GM23338 (cell line): ENCODE data around the gene DNAJC16. TPM values are rescaled to one million over a fixed set of nuclear protein-coding genes. Genes with fewer than 3 reads are reported as not detected.
"Not testable (repeated sequence)": the region's sequence is repeated elsewhere in the genome, so short reads cannot be mapped to it uniquely, and the experiment has no call there.

ENCODE experiments used
- ATAC-seq: fragments of 200-7000 bp; cut with Tn5 transposase; 3 replicates; pipeline ENCODE4 v1.9.1; 2020
- DNase-seq: peaks from one replicate; pipeline ENCODE4 v3.0.0-alpha.2; 2015; ENCODE audit warnings: low spot score
- H2AFZ ChIP-seq: fragments of 200-600 bp; sonication (generic); 2 replicates; pipeline ENCODE4 v1.8.0; 2016; ENCODE audit warnings: antibody characterized with exemption, mild to moderate bottlenecking, moderate library complexity
- H3F3A ChIP-seq: fragments of 200-600 bp; sonication (generic); replicated peaks from 2 replicates; pipeline ENCODE4 v1.8.0; 2017; ENCODE audit warnings: antibody characterized with exemption, mixed run types, low read depth
- H3K27ac ChIP-seq: fragments of 200-600 bp; sonication (generic); 2 replicates; pipeline ENCODE4 v1.6.1; 2016; ENCODE audit warnings: low read depth
- H3K27me3 ChIP-seq: fragments of 200-600 bp; sonication (generic); 2 replicates; pipeline ENCODE4 v1.8.0; 2016; ENCODE audit warnings: mild to moderate bottlenecking, mixed run types, moderate library complexity; ENCODE audit not compliant: insufficient read depth
- H3K36me3 ChIP-seq: fragments of 200-600 bp; sonication (generic); 2 replicates; pipeline ENCODE4 v1.8.0; 2016; ENCODE audit warnings: mild to moderate bottlenecking; ENCODE audit not compliant: insufficient read depth
- H3K4me1 ChIP-seq: fragments of 200-600 bp; sonication (generic); 2 replicates; pipeline ENCODE4 v1.8.0; 2016; ENCODE audit warnings: mild to moderate bottlenecking, moderate library complexity; ENCODE audit not compliant: insufficient read depth
- H3K4me2 ChIP-seq: fragments of 200-600 bp; sonication (generic); 2 replicates; pipeline ENCODE4 v1.7.1; 2017; ENCODE audit warnings: mixed run types
- H3K4me3 ChIP-seq: fragments of 200-600 bp; sonication (generic); 2 replicates; pipeline ENCODE4 v1.6.1; 2016; ENCODE audit warnings: mixed run types
- H3K79me2 ChIP-seq: fragments of 200-600 bp; sonication (generic); replicated peaks from 2 replicates; pipeline ENCODE4 v1.8.0; 2017; ENCODE audit warnings: mild to moderate bottlenecking; ENCODE audit not compliant: insufficient read depth
- H3K9me2 ChIP-seq: fragments of 200-600 bp; sonication (generic); 2 replicates; pipeline ENCODE4 v1.8.0; 2017; ENCODE audit not compliant: insufficient read depth
- H4K20me1 ChIP-seq: fragments of 200-600 bp; sonication (generic); replicated peaks from 2 replicates; pipeline ENCODE4 v1.8.0; 2017; ENCODE audit warnings: mild to moderate bottlenecking; ENCODE audit not compliant: insufficient read depth
- H3K27ac Mint-ChIP-seq: 2 replicates; pipeline ENCODE4 v1.8.0; 2020; ENCODE audit warnings: inconsistent platforms, mild to moderate bottlenecking, moderate library complexity, mixed read lengths
- H3K27me3 Mint-ChIP-seq: 3 replicates; pipeline ENCODE4 v1.8.0; 2022; ENCODE audit warnings: low read depth, mild to moderate bottlenecking, moderate library complexity, mixed read lengths, inconsistent platforms; ENCODE audit not compliant: insufficient read depth, poor library complexity
- H3K36me3 Mint-ChIP-seq: 3 replicates; pipeline ENCODE4 v1.8.0; 2021; ENCODE audit warnings: low read depth, mild to moderate bottlenecking, inconsistent platforms, moderate library complexity, mixed read lengths
- H3K4me1 Mint-ChIP-seq: 3 replicates; pipeline ENCODE4 v1.8.0; 2020; ENCODE audit warnings: mild to moderate bottlenecking, inconsistent platforms, mixed read lengths
- H3K4me3 Mint-ChIP-seq: 3 replicates; pipeline ENCODE4 v1.8.0; 2021; ENCODE audit warnings: moderate library complexity, mild to moderate bottlenecking, inconsistent platforms, mixed read lengths
- H3K9me3 Mint-ChIP-seq: 3 replicates; pipeline ENCODE4 v1.8.0; 2020; ENCODE audit warnings: moderate library complexity, mild to moderate bottlenecking, inconsistent platforms, mixed read lengths
- CREB1 ChIP-seq: fragments of 250-450 bp; sonication (Bioruptor Pico); IDR thresholded peaks from 2 replicates; pipeline ENCODE4 v1.5.0; 2020; ENCODE audit warnings: low read depth, mild to moderate bottlenecking, moderate library complexity
- REST ChIP-seq: IDR thresholded peaks from one replicate; pipeline ENCODE4 v1.6.1; 2018; ENCODE audit warnings: antibody characterized with exemption; ENCODE audit not compliant: unreplicated experiment
- polyA plus RNA-seq: library from polyadenylated mRNA; unstranded; fragments of >200 nt; fragmentation: Nextera tagmentation; extraction: Ambion mirVana; gene quantifications from 2 replicates; pipeline ENCODE4 v1.2.1, GENCODE V29; 2016
- total RNA-seq: library from RNA; depleted of rRNA; stranded (reverse); fragments of >200 nt; shearing (Covaris generic); gene quantifications from 2 replicates; pipeline ENCODE4 v1.2.3, GENCODE V29; 2014
- TF ChIP-seq, protein P1 (sequence below): fragments of 250-450 bp; sonication (Bioruptor Pico); IDR thresholded peaks from 2 replicates; pipeline ENCODE4 v1.5.0; 2020; ENCODE audit warnings: mild to moderate bottlenecking, moderate library complexity
- TF ChIP-seq, protein P2 (sequence below), 2 experiments: fragments of 200-600 bp in 1 of 2; sonication (generic) in 1 of 2; conservative IDR thresholded peaks; 2 replicates each; pipeline versions ENCODE4 v1.5.1 to v1.6.1; 2016 to 2017; ENCODE audit warnings: antibody characterized with exemption in 2 of 2, low read depth in 2 of 2, mild to moderate bottlenecking in 2 of 2, moderate library complexity in 1 of 2

DNAJC16 gene
- total and polyA plus RNA-seq, 2 experiments from 2014 or later, result 6.3 to 18.0 TPM

GRCh38 chr1:15482455-15482854 is 44.2 kb upstream of the DNAJC16 start:
- not testable (repeated sequence) for H2AFZ ChIP-seq, H3K36me3 Mint-ChIP-seq

GRCh38 chr1:15482983-15483543 is 43.6 kb upstream of the DNAJC16 start:
- H3K4me3 Mint-ChIP-seq, result not testable (repeated sequence)

More at GRCh38 chr1:15482455-15482854, 44.2 kb upstream of the DNAJC16 start:
- H3K27me3 Mint-ChIP-seq, H3K4me3 Mint-ChIP-seq, H3K36me3 ChIP-seq, H3K27me3 ChIP-seq, H3F3A ChIP-seq, H3K27ac ChIP-seq, H3K4me2 ChIP-seq, ATAC-seq, H3K27ac Mint-ChIP-seq, H3K4me3 ChIP-seq, DNase-seq, H3K9me3 Mint-ChIP-seq, H3K4me1 Mint-ChIP-seq, H4K20me1 ChIP-seq, H3K9me2 ChIP-seq, H3K4me1 ChIP-seq, H3K79me2 ChIP-seq: not testable (repeated sequence)

DNA sequence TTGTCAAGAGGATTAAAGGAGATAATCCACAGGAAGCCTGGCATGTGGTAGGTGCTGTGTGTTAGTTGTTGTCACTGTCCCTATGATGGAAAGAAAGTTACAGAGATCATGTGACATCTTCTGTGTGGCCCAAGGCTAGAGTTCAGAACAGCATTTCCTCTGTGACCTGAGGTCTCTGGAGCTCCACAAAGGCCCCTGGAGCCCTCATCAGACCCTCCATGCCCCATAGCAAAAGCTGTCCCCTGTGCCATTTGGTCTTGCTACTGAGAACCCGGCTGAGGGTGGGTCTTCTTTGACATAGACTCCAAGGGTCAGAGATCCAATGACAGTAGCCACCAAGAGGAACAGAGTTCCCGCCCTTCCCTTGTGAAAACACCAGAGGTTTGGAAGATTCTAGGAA is 42.7 kb upstream of the DNAJC16 start:
- H3K36me3 Mint-ChIP-seq, result peaks cover 9% of the 10 kb centered on the region; the same call in 1 of the 3 replicates
- TF ChIP-seq REST, result no peak
- TF ChIP-seq, protein P1, sequence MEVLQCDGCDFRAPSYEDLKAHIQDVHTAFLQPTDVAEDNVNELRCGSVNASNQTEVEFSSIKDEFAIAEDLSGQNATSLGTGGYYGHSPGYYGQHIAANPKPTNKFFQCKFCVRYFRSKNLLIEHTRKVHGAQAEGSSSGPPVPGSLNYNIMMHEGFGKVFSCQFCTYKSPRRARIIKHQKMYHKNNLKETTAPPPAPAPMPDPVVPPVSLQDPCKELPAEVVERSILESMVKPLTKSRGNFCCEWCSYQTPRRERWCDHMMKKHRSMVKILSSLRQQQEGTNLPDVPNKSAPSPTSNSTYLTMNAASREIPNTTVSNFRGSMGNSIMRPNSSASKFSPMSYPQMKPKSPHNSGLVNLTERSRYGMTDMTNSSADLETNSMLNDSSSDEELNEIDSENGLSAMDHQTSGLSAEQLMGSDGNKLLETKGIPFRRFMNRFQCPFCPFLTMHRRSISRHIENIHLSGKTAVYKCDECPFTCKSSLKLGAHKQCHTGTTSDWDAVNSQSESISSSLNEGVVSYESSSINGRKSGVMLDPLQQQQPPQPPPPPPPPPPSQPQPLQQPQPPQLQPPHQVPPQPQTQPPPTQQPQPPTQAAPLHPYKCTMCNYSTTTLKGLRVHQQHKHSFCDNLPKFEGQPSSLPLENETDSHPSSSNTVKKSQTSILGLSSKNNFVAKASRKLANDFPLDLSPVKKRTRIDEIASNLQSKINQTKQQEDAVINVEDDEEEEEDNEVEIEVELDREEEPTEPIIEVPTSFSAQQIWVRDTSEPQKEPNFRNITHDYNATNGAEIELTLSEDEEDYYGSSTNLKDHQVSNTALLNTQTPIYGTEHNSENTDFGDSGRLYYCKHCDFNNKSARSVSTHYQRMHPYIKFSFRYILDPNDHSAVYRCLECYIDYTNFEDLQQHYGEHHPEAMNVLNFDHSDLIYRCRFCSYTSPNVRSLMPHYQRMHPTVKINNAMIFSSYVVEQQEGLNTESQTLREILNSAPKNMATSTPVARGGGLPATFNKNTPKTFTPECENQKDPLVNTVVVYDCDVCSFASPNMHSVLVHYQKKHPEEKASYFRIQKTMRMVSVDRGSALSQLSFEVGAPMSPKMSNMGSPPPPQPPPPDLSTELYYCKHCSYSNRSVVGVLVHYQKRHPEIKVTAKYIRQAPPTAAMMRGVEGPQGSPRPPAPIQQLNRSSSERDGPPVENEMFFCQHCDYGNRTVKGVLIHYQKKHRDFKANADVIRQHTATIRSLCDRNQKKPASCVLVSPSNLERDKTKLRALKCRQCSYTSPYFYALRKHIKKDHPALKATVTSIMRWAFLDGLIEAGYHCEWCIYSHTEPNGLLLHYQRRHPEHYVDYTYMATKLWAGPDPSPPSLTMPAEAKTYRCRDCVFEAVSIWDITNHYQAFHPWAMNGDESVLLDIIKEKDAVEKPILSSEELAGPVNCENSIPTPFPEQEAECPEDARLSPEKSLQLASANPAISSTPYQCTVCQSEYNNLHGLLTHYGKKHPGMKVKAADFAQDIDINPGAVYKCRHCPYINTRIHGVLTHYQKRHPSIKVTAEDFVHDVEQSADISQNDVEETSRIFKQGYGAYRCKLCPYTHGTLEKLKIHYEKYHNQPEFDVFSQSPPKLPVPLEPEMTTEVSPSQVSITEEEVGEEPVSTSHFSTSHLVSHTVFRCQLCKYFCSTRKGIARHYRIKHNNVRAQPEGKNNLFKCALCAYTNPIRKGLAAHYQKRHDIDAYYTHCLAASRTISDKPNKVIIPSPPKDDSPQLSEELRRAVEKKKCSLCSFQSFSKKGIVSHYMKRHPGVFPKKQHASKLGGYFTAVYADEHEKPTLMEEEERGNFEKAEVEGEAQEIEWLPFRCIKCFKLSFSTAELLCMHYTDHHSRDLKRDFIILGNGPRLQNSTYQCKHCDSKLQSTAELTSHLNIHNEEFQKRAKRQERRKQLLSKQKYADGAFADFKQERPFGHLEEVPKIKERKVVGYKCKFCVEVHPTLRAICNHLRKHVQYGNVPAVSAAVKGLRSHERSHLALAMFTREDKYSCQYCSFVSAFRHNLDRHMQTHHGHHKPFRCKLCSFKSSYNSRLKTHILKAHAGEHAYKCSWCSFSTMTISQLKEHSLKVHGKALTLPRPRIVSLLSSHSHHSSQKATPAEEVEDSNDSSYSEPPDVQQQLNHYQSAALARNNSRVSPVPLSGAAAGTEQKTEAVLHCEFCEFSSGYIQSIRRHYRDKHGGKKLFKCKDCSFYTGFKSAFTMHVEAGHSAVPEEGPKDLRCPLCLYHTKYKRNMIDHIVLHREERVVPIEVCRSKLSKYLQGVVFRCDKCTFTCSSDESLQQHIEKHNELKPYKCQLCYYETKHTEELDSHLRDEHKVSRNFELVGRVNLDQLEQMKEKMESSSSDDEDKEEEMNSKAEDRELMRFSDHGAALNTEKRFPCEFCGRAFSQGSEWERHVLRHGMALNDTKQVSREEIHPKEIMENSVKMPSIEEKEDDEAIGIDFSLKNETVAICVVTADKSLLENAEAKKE (CRISPR knock-in tag), result no peak
- TF ChIP-seq, protein P2, sequence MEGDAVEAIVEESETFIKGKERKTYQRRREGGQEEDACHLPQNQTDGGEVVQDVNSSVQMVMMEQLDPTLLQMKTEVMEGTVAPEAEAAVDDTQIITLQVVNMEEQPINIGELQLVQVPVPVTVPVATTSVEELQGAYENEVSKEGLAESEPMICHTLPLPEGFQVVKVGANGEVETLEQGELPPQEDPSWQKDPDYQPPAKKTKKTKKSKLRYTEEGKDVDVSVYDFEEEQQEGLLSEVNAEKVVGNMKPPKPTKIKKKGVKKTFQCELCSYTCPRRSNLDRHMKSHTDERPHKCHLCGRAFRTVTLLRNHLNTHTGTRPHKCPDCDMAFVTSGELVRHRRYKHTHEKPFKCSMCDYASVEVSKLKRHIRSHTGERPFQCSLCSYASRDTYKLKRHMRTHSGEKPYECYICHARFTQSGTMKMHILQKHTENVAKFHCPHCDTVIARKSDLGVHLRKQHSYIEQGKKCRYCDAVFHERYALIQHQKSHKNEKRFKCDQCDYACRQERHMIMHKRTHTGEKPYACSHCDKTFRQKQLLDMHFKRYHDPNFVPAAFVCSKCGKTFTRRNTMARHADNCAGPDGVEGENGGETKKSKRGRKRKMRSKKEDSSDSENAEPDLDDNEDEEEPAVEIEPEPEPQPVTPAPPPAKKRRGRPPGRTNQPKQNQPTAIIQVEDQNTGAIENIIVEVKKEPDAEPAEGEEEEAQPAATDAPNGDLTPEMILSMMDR (conservative IDR thresholded peaks at IDR 0.05; ENCODE audit: low read depth in 2 of 2), result no peak
- no peak for TF ChIP-seq CREB1

More at GRCh38 chr1:15482983-15483543, 43.6 kb upstream of the DNAJC16 start:
- ATAC-seq, H3K4me2 ChIP-seq, H3F3A ChIP-seq, DNase-seq, H3K36me3 ChIP-seq, H3K36me3 Mint-ChIP-seq, H3K9me3 Mint-ChIP-seq, H3K9me2 ChIP-seq, H3K4me1 ChIP-seq, H3K79me2 ChIP-seq, H3K27ac ChIP-seq, H3K4me1 Mint-ChIP-seq, H3K4me3 ChIP-seq, H3K27me3 ChIP-seq, H4K20me1 ChIP-seq, H3K27ac Mint-ChIP-seq, H2AFZ ChIP-seq, H3K27me3 Mint-ChIP-seq: not testable (repeated sequence)

More for the DNA sequence above, 42.7 kb upstream of the DNAJC16 start:
- no peak overlapping the region for H3K4me3 Mint-ChIP-seq
- Histone ChIP-seq H2AFZ (no peak overlapping the region), H3K4me1 (no peaks in the 10 kb centered on the region), H4K20me1 (no peaks in the 10 kb centered on the region; the same call in 1 of the 2 replicates), H3F3A (no peaks in the 10 kb centered on the region), H3K27me3 (no peaks in the 10 kb centered on the region), H3K4me2 (no peak overlapping the region), H3K9me2 (no peaks in the 10 kb centered on the region), H3K4me3 (no peak overlapping the region), H3K36me3 (no peaks in the 10 kb centered on the region), H3K27ac (no peak overlapping the region), H3K79me2 (no peaks in the 10 kb centered on the region)
- no peaks in the 10 kb centered on the region; the same call in 2 of the 3 replicates for H3K4me1 Mint-ChIP-seq
- no peak for ATAC-seq
- H3K27ac Mint-ChIP-seq, result no peak overlapping the region
- no peak for DNase-seq
- H3K27me3 Mint-ChIP-seq, result peaks cover 3% of the 10 kb centered on the region
- H3K9me3 Mint-ChIP-seq, result no peaks in the 10 kb centered on the region
